HG03064 (cell line): ENCODE results near the gene NFATC1.
"Not testable (repeated sequence)": the region's sequence is repeated elsewhere in the genome, so short reads cannot be mapped to it uniquely, and the experiment has no call there.

ENCODE experiments used
- ATAC-seq: cut with Tn5 transposase; IDR thresholded peaks from one replicate; pipeline ENCODE4 v1.9.1; 2021; ENCODE audit warnings: low read depth; ENCODE audit not compliant: unreplicated experiment

The NFATC1 gene

DNA sequence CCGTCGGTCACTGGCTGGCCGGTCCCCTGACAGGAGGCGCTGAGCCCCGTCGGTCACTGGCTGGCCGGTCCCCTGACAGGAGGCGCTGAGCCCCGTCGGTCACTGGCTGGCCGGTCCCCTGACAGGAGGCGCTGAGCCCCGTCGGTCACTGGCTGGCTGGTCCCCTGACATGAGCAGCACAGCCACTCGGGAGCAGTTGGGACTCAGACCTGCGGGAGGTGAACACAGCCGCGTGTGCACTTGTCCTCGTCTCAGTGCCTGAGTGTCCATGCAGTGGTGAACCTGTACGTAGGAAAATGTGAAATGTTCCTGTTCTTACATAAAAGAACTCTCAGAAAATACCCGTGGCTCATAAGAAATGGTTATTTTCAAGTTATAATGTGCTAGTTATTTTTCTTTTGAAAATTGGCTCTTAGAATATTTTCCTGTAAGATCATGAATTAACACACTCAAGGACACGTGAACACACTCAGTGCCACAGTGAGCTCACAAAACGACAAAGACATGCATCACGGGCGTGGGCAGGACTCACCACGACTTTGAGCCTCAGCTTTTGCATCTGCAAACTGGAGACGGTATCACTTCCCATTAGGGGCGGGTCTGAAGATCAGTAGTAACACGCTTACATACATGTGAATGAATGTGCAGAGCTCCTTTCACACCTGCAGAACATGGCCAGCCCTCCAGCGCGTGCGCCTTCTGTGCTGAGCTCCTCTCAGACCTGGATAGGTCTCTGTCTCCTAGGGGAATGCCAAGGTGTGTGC lies 21.1 kb upstream of the NFATC1 start:
- ATAC-seq, result no peak

GRCh38 chr18:79375441-79376154 lies 20.1 kb upstream of the NFATC1 start:
- ATAC-seq, result no peak

- not testable (repeated sequence) for ATAC-seq
Measured at GRCh38 chr18:79376661-79377060, 19.1 kb upstream of the NFATC1 start.

- no peak for ATAC-seq
Measured at GRCh38 chr18:79377187-79377891, 18.4 kb upstream of the NFATC1 start.

GRCh38 chr18:79378536-79379250 lies 17.0 kb upstream of the NFATC1 start:
- no peak for ATAC-seq

- ATAC-seq, result no peak
Measured at GRCh38 chr18:79379251-79379905, 16.4 kb upstream of the NFATC1 start.

GRCh38 chr18:79379931-79380815 lies 15.6 kb upstream of the NFATC1 start:
- ATAC-seq, result no peak

GRCh38 chr18:79380816-79381806 lies 14.6 kb upstream of the NFATC1 start:
- no peak for ATAC-seq

DNA sequence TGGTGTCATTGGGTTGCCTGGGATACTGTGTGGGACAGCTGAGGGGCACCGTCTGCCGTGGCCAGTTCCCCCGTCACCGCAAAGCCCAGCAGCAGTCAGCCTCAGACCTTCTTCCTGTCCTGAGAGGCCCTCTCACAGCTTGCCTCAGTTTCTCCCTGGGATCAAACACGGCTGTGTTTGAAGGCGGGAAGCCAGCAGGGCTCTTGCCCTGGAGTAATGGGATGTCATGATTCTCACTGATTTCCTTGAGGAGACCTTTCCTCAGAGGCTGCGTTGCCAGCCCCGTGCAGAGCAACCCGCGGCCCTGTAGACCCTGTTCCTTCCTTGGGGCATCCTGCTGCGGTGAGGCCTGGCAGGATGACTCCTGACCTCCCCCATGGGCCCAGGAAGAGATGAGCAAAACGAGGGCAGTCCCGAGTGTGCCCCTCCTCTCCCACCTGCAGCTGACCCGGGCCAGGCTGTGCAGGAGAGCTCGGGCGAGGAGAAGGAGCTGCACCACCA lies 13.9 kb upstream of the NFATC1 start:
- no peak for ATAC-seq

DNA sequence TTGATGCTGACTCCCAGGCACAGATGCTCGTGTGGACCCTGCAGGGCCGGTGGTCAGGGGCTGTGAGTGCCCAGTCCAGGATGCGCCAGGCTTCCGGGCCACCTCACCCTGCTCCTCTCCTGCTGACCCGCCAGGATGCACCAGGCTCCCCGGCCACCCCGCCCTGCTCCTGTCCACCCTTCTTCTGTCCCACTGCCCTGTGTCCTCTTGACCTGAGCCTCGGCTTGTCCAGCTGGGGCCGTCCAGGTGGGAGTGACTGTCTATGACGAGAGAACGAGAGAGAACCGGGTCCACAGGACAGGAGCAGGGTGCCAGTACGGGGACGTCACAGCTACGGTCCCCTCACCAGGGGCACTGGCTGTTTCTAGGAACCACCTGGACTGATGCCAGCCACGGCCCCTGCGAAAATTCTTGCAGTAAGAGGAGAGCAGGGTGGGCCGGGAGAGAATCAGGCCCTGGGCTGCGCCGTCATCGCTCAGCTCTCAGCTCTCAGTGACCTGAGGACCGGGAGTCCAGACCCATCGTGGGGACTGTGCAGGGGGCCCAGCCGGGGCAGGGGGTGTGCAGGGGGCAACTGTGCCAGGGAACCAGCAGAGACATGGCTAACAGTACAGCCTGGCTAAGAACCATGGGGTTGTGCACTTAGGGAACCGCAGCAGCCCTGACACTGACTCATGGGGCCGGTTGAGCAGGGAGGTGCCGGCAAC lies 12.9 kb upstream of the NFATC1 start:
- no peak for ATAC-seq

GRCh38 chr18:79383388-79384056 lies 12.2 kb upstream of the NFATC1 start:
- no peak for ATAC-seq

DNA sequence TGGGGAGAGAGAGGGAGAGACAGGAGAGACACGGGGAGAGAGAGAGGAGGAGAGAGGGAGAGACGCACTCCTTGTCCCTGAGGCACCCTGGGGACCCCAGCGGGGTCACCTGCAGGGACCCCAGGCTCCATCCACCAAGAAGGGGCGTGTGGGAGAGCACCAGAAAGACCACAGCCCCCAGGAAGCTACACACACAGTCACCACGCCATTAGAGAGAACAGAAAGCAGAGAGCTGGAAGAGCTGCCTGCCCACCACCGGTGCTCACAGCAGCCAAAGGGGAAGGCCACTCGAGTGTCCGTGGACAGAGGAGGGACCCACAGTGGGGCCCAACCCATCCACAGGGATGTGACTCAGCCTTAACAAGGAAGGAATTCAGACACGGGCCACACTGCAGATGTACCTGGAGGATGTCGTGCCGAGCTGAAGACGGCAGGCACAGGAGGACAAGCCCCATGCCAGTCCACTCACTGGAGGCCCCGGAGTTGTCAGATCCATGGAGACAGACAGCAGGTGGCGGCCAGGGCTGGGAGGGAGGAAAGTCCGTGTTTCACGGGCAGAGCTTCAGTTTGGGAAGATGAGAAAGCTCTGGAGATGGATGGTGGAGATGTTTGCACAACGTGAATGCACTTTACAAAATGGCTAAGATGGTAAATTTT lies 11.5 kb upstream of the NFATC1 start:
- no peak for ATAC-seq

- no peak for ATAC-seq
Measured at GRCh38 chr18:79384834-79385233, 10.9 kb upstream of the NFATC1 start.

DNA sequence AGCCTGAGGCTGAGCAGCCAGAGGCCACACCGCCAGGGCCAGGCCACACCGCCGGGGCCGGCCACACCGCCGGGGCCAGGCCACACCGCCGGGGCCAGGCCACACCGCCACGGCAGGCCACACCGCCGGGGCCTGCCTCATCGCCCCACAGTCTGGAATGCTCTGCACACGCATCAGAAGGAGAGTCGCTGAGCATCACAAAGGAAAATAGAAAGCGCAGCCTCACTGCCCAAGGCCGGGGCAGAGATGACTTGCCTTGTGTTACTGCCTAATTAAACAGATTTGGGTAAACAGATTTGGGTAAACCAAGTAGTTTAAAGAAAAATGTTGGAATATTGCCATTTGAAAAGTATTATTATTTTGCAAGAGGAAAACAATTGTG lies 10.4 kb upstream of the NFATC1 start:
- no peak for ATAC-seq

- no peak for ATAC-seq
Measured at GRCh38 chr18:79385708-79386341, 9.9 kb upstream of the NFATC1 start.

DNA sequence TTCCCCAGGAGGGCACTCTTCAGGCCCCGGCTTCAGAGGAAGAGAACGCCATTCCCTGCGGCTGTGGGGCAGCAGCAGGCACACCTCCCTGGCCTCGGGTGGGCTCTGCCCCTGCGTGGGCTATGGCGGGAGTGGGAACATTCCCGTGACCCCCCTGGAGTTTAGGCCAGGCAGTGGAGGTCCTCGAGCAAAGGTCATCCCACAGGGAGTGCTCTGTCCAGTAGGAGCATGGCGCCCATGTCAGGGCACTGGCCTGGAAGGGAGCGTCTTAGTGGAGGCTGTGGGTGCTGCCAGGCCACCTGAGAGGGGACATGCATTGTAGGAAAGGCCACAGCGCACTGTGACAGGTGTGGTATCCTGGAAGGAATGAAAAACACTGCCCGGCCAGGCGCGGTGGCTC lies 9.2 kb upstream of the NFATC1 start:
- no peak for ATAC-seq
